Muscle layer of colon (tissue), 2 donors: ENCODE results near the gene OTOG.

ENCODE experiments used
- H3K27ac ChIP-seq: one replicate; pipeline ENCODE4 v1.7.0; 2013; ENCODE audit warnings: low read depth, mild to moderate bottlenecking, low read length, moderate library complexity
- H3K27me3 ChIP-seq, 2 donors: one replicate each; pipeline ENCODE4 v1.7.0; 2013; ENCODE audit warnings: low read length in 2 of 2, mild to moderate bottlenecking in 2 of 2; ENCODE audit not compliant: insufficient read depth in 2 of 2, control insufficient read depth in 1 of 2
- H3K36me3 ChIP-seq: one replicate; pipeline ENCODE4 v1.7.0; 2013; ENCODE audit warnings: mild to moderate bottlenecking, low read length; ENCODE audit not compliant: insufficient read depth
- H3K4me1 ChIP-seq: one replicate; pipeline ENCODE4 v1.7.0; 2013; ENCODE audit warnings: mild to moderate bottlenecking, low read length; ENCODE audit not compliant: insufficient read depth
- H3K4me3 ChIP-seq, 2 donors: one replicate each; pipeline ENCODE4 v1.7.0; 2013; ENCODE audit warnings: low read length in 2 of 2, low read depth in 1 of 2, mild to moderate bottlenecking in 1 of 2, moderate library complexity in 1 of 2
- H3K9ac ChIP-seq: one replicate; pipeline ENCODE4 v1.7.0; 2013; ENCODE audit warnings: low read length
- H3K9me3 ChIP-seq: one replicate; pipeline ENCODE4 v1.7.0; 2013; ENCODE audit warnings: mild to moderate bottlenecking, low read length
- donor health status: abdominal sarcoma.
- donor health status: Adenocarcinoma of cecum.

OTOG gene

GRCh38 chr11:17521106-17521900, 25.8 kb upstream of the OTOG start:
- Histone ChIP-seq H3K4me1 (no peaks in the 10 kb centered on the region), H3K36me3 (no peaks in the 10 kb centered on the region), H3K9ac (no peak overlapping the region), H3K9me3 (no peaks in the 10 kb centered on the region), H3K4me3 (no peak overlapping the region), H3K27ac (no peak overlapping the region), H3K27me3 (no peaks in the 10 kb centered on the region)

GRCh38 chr11:17522655-17523054, 24.4 kb upstream of the OTOG start:
- Histone ChIP-seq H3K9ac (no peak overlapping the region), H3K36me3 (no peaks in the 10 kb centered on the region), H3K27ac (no peak overlapping the region), H3K9me3 (no peaks in the 10 kb centered on the region), H3K4me3 (no peak overlapping the region), H3K4me1 (no peaks in the 10 kb centered on the region), H3K27me3 (no peaks in the 10 kb centered on the region)

- H3K4me3 ChIP-seq: no peak overlapping the region
- no peaks in the 10 kb centered on the region for H3K36me3 ChIP-seq
Measured at GRCh38 chr11:17524221-17524620, 22.8 kb upstream of the OTOG start.

GRCh38 chr11:17525570-17525969, 21.5 kb upstream of the OTOG start:
- Histone ChIP-seq H3K9me3 (no peaks in the 10 kb centered on the region), H3K4me1 (no peaks in the 10 kb centered on the region), H3K4me3 (no peak overlapping the region), H3K36me3 (no peaks in the 10 kb centered on the region), H3K9ac (no peak overlapping the region), H3K27me3 (no peaks in the 10 kb centered on the region), H3K27ac (no peak overlapping the region)

More at GRCh38 chr11:17524221-17524620, 22.8 kb upstream of the OTOG start:
- no peaks in the 10 kb centered on the region for H3K4me1 ChIP-seq
- no peaks in the 10 kb centered on the region for H3K9me3 ChIP-seq
- H3K9ac ChIP-seq: no peak overlapping the region
- no peaks in the 10 kb centered on the region for H3K27me3 ChIP-seq
- H3K27ac ChIP-seq: no peak overlapping the region

GRCh38 chr11:17526326-17526725, 20.7 kb upstream of the OTOG start:
- no peaks in the 10 kb centered on the region for H3K4me1 ChIP-seq
- no peaks in the 10 kb centered on the region for H3K27me3 ChIP-seq
- H3K4me3 ChIP-seq: no peak overlapping the region
- H3K9ac ChIP-seq: no peak overlapping the region
- no peak overlapping the region for H3K27ac ChIP-seq
- H3K9me3 ChIP-seq: no peaks in the 10 kb centered on the region
- no peaks in the 10 kb centered on the region for H3K36me3 ChIP-seq

GRCh38 chr11:17526931-17527627, 20.0 kb upstream of the OTOG start:
- no peaks in the 10 kb centered on the region for H3K4me1 ChIP-seq
- H3K27me3 ChIP-seq: no peaks in the 10 kb centered on the region
- H3K4me3 ChIP-seq: no peak overlapping the region
- no peaks in the 10 kb centered on the region for H3K9me3 ChIP-seq
- no peaks in the 10 kb centered on the region for H3K36me3 ChIP-seq
- H3K9ac ChIP-seq: no peak overlapping the region
- no peak overlapping the region for H3K27ac ChIP-seq

- no peaks in the 10 kb centered on the region for H3K27me3 ChIP-seq
- H3K36me3 ChIP-seq: no peaks in the 10 kb centered on the region
- H3K4me1 ChIP-seq: no peaks in the 10 kb centered on the region
- no peak overlapping the region for H3K27ac ChIP-seq
- no peak overlapping the region for H3K4me3 ChIP-seq
- H3K9me3 ChIP-seq: no peaks in the 10 kb centered on the region
- H3K9ac ChIP-seq: no peak overlapping the region
Measured at GRCh38 chr11:17527628-17527995, 19.4 kb upstream of the OTOG start.

- Histone ChIP-seq H3K4me1 (no peaks in the 10 kb centered on the region), H3K9me3 (no peaks in the 10 kb centered on the region), H3K36me3 (no peaks in the 10 kb centered on the region), H3K9ac (no peak overlapping the region), H3K4me3 (no peak overlapping the region), H3K27ac (no peak overlapping the region), H3K27me3 (no peaks in the 10 kb centered on the region)
Measured at GRCh38 chr11:17528181-17528691, 18.8 kb upstream of the OTOG start.

GRCh38 chr11:17528906-17529843, 17.9 kb upstream of the OTOG start:
- H3K9me3 ChIP-seq: no peaks in the 10 kb centered on the region
- H3K36me3 ChIP-seq: no peaks in the 10 kb centered on the region
- H3K4me1 ChIP-seq: no peaks in the 10 kb centered on the region
- no peak overlapping the region for H3K27ac ChIP-seq
- H3K9ac ChIP-seq: no peak overlapping the region
- no peaks in the 10 kb centered on the region for H3K27me3 ChIP-seq
- H3K4me3 ChIP-seq: no peak overlapping the region

GRCh38 chr11:17529844-17530185, 17.2 kb upstream of the OTOG start:
- Histone ChIP-seq H3K27me3 (no peaks in the 10 kb centered on the region), H3K4me1 (no peaks in the 10 kb centered on the region), H3K9me3 (no peaks in the 10 kb centered on the region), H3K4me3 (no peak overlapping the region), H3K27ac (no peak overlapping the region), H3K9ac (no peak overlapping the region), H3K36me3 (no peaks in the 10 kb centered on the region)

GRCh38 chr11:17531071-17531600, 15.9 kb upstream of the OTOG start:
- Histone ChIP-seq H3K9me3 (no peaks in the 10 kb centered on the region), H3K4me3 (no peak overlapping the region), H3K27me3 (no peaks in the 10 kb centered on the region), H3K27ac (no peak overlapping the region), H3K36me3 (no peaks in the 10 kb centered on the region), H3K4me1 (no peaks in the 10 kb centered on the region), H3K9ac (no peak overlapping the region)
